Measurements from ENCODE around the gene NAT16.
"Not testable (repeated sequence)": the region's sequence is repeated elsewhere in the genome, so short reads cannot be mapped to it uniquely, and the experiment has no call there.

The NAT16 gene

GRCh38 chr7:101201695-101202602 lies 21.9 kb upstream of the NAT16 start:
- H3K4me1 ChIP-seq (ENCODE audit: control insufficient read depth, insufficient read depth, low read length): peaks cover 10% of the 10 kb centered on the region
- no peak overlapping the region for H3K27ac ChIP-seq (ENCODE audit: low read length)
- H3K36me3 ChIP-seq (ENCODE audit: control insufficient read depth in 2 of 2, insufficient read depth in 2 of 2, low read length in 2 of 2): peaks cover 0 to 6% of the 10 kb centered on the region in 2 donors
- peak overlapping the region in 1 of 2 donors; percentile 55 for H3K4me3 ChIP-seq (ENCODE audit: low read length in 2 of 2)
- no peaks in the 10 kb centered on the region for H3K9me3 ChIP-seq (ENCODE audit: control insufficient read depth in 2 of 2, low read length in 2 of 2)
- no peak overlapping the region for H3K9ac ChIP-seq (ENCODE audit: low read length in 2 of 2)
- peaks cover 23 to 33% of the 10 kb centered on the region in 2 donors for H3K27me3 ChIP-seq (ENCODE audit: control insufficient read depth in 1 of 2, insufficient read depth in 2 of 2, low read length in 2 of 2)

GRCh38 chr7:101200862-101201599 lies 20.9 kb upstream of the NAT16 start, which contains the start of gene MOGAT3:
Gene MOGAT3, minus strand, starts transcription at chr7:101201036. Its CDS starts 182 bp downstream, at chr7:101200854.
- Histone ChIP-seq H3K9ac (ENCODE audit: low read length in 2 of 2) (no peak within 1 kb of the TSS), H3K9me3 (ENCODE audit: control insufficient read depth in 2 of 2, low read length in 2 of 2) (no peaks in the 10 kb centered on the region), H3K36me3 (ENCODE audit: control insufficient read depth in 2 of 2, insufficient read depth in 2 of 2, low read length in 2 of 2) (peaks cover 0 to 1% of the 10 kb centered on the region in 2 donors), H3K27ac (ENCODE audit: low read length) (no peak within 1 kb of the TSS), H3K4me3 (ENCODE audit: low read length in 2 of 2) (peak within 1 kb of the TSS in 1 of 2 donors; percentile 55), H3K4me1 (ENCODE audit: control insufficient read depth, insufficient read depth, low read length) (peaks cover 10% of the 10 kb centered on the region), H3K27me3 (ENCODE audit: control insufficient read depth in 1 of 2, insufficient read depth in 2 of 2, low read length in 2 of 2) (peaks cover 25 to 34% of the 10 kb centered on the region in 2 donors)

GRCh38 chr7:101200504-101200861 lies 20.4 kb upstream of the NAT16 start:
- Histone ChIP-seq H3K9me3 (ENCODE audit: control insufficient read depth in 2 of 2, low read length in 2 of 2) (no peaks in the 10 kb centered on the region), H3K27me3 (ENCODE audit: control insufficient read depth in 1 of 2, insufficient read depth in 2 of 2, low read length in 2 of 2) (peaks cover 26 to 36% of the 10 kb centered on the region in 2 donors), H3K4me1 (ENCODE audit: control insufficient read depth, insufficient read depth, low read length) (peaks cover 10% of the 10 kb centered on the region), H3K27ac (ENCODE audit: low read length) (no peak overlapping the region), H3K36me3 (ENCODE audit: control insufficient read depth in 2 of 2, insufficient read depth in 2 of 2, low read length in 2 of 2) (no peaks in the 10 kb centered on the region), H3K9ac (ENCODE audit: low read length in 2 of 2) (no peak overlapping the region), H3K4me3 (ENCODE audit: low read length in 2 of 2) (no peak overlapping the region)

GRCh38 chr7:101199522-101199921 lies 19.4 kb upstream of the NAT16 start:
- H3K27ac ChIP-seq (ENCODE audit: low read length): not testable (repeated sequence)
- peaks cover 26 to 40% of the 10 kb centered on the region in 2 donors for H3K27me3 ChIP-seq (ENCODE audit: control insufficient read depth in 1 of 2, insufficient read depth in 2 of 2, low read length in 2 of 2)

GRCh38 chr7:101198476-101198875 lies 18.4 kb upstream of the NAT16 start:
- peaks cover 10% of the 10 kb centered on the region for H3K4me1 ChIP-seq (ENCODE audit: control insufficient read depth, insufficient read depth, low read length)
- H3K9me3 ChIP-seq (ENCODE audit: control insufficient read depth in 2 of 2, low read length in 2 of 2): no peaks in the 10 kb centered on the region
- no peak overlapping the region for H3K27ac ChIP-seq (ENCODE audit: low read length)
- no peak overlapping the region for H3K4me3 ChIP-seq (ENCODE audit: low read length in 2 of 2)
- no peaks in the 10 kb centered on the region for H3K36me3 ChIP-seq (ENCODE audit: control insufficient read depth in 2 of 2, insufficient read depth in 2 of 2, low read length in 2 of 2)
- H3K27me3 ChIP-seq (ENCODE audit: control insufficient read depth in 1 of 2, insufficient read depth in 2 of 2, low read length in 2 of 2): peaks cover 26 to 43% of the 10 kb centered on the region in 2 donors
- H3K9ac ChIP-seq (ENCODE audit: low read length in 2 of 2): no peak overlapping the region

More at GRCh38 chr7:101199522-101199921, 19.4 kb upstream of the NAT16 start:
- not testable (repeated sequence) for H3K9me3 ChIP-seq (ENCODE audit: control insufficient read depth in 2 of 2, low read length in 2 of 2); H3K36me3 ChIP-seq (ENCODE audit: control insufficient read depth in 2 of 2, insufficient read depth in 2 of 2, low read length in 2 of 2); H3K4me3 ChIP-seq (ENCODE audit: low read length in 2 of 2); H3K4me1 ChIP-seq (ENCODE audit: control insufficient read depth, insufficient read depth, low read length); H3K9ac ChIP-seq (ENCODE audit: low read length in 2 of 2)

GRCh38 chr7:101197991-101198390 lies 17.9 kb upstream of the NAT16 start:
- Histone ChIP-seq H3K9ac (ENCODE audit: low read length in 2 of 2) (no peak overlapping the region), H3K36me3 (ENCODE audit: control insufficient read depth in 2 of 2, insufficient read depth in 2 of 2, low read length in 2 of 2) (no peaks in the 10 kb centered on the region), H3K27me3 (ENCODE audit: control insufficient read depth in 1 of 2, insufficient read depth in 2 of 2, low read length in 2 of 2) (peaks cover 25 to 38% of the 10 kb centered on the region in 2 donors), H3K27ac (ENCODE audit: low read length) (no peak overlapping the region), H3K4me3 (ENCODE audit: low read length in 2 of 2) (no peak overlapping the region), H3K4me1 (ENCODE audit: control insufficient read depth, insufficient read depth, low read length) (peaks cover 10% of the 10 kb centered on the region), H3K9me3 (ENCODE audit: control insufficient read depth in 2 of 2, low read length in 2 of 2) (no peaks in the 10 kb centered on the region)

GRCh38 chr7:101195884-101196283 lies 15.8 kb upstream of the NAT16 start:
- Histone ChIP-seq H3K9ac (ENCODE audit: low read length in 2 of 2) (no peak overlapping the region), H3K27me3 (ENCODE audit: control insufficient read depth in 1 of 2, insufficient read depth in 2 of 2, low read length in 2 of 2) (peaks cover 10 to 25% of the 10 kb centered on the region in 2 donors), H3K4me1 (ENCODE audit: control insufficient read depth, insufficient read depth, low read length) (peaks cover 3% of the 10 kb centered on the region), H3K4me3 (ENCODE audit: low read length in 2 of 2) (no peak overlapping the region), H3K9me3 (ENCODE audit: control insufficient read depth in 2 of 2, low read length in 2 of 2) (no peaks in the 10 kb centered on the region), H3K27ac (ENCODE audit: low read length) (no peak overlapping the region), H3K36me3 (ENCODE audit: control insufficient read depth in 2 of 2, insufficient read depth in 2 of 2, low read length in 2 of 2) (no peaks in the 10 kb centered on the region)

- Histone ChIP-seq H3K4me1 (ENCODE audit: control insufficient read depth, insufficient read depth, low read length) (peaks cover 3% of the 10 kb centered on the region), H3K27me3 (ENCODE audit: control insufficient read depth in 1 of 2, insufficient read depth in 2 of 2, low read length in 2 of 2) (peaks cover 5 to 7% of the 10 kb centered on the region in 2 donors), H3K36me3 (ENCODE audit: control insufficient read depth in 2 of 2, insufficient read depth in 2 of 2, low read length in 2 of 2) (no peaks in the 10 kb centered on the region), H3K27ac (ENCODE audit: low read length) (no peak overlapping the region), H3K4me3 (ENCODE audit: low read length in 2 of 2) (no peak overlapping the region), H3K9me3 (ENCODE audit: control insufficient read depth in 2 of 2, low read length in 2 of 2) (no peaks in the 10 kb centered on the region), H3K9ac (ENCODE audit: low read length in 2 of 2) (no peak overlapping the region)
These were observed 9.0 kb upstream of the NAT16 start for GRCh38 chr7:101189109-101189508.

GRCh38 chr7:101186844-101187428 lies 6.8 kb upstream of the NAT16 start:
- H3K36me3 ChIP-seq (ENCODE audit: control insufficient read depth in 2 of 2, insufficient read depth in 2 of 2, low read length in 2 of 2): no peaks in the 10 kb centered on the region
- H3K9ac ChIP-seq (ENCODE audit: low read length in 2 of 2): no peak overlapping the region
- H3K4me1 ChIP-seq (ENCODE audit: control insufficient read depth, insufficient read depth, low read length): no peaks in the 10 kb centered on the region
- H3K9me3 ChIP-seq (ENCODE audit: control insufficient read depth in 2 of 2, low read length in 2 of 2): no peaks in the 10 kb centered on the region
- H3K27me3 ChIP-seq (ENCODE audit: control insufficient read depth in 1 of 2, insufficient read depth in 2 of 2, low read length in 2 of 2): peaks cover 9 to 12% of the 10 kb centered on the region in 2 donors
- H3K4me3 ChIP-seq (ENCODE audit: low read length in 2 of 2): no peak overlapping the region
- H3K27ac ChIP-seq (ENCODE audit: low read length): no peak overlapping the region

GRCh38 chr7:101186194-101186593 lies 6.1 kb upstream of the NAT16 start:
- Histone ChIP-seq H3K4me1 (ENCODE audit: control insufficient read depth, insufficient read depth, low read length) (no peaks in the 10 kb centered on the region), H3K4me3 (ENCODE audit: low read length in 2 of 2) (no peak overlapping the region), H3K36me3 (ENCODE audit: control insufficient read depth in 2 of 2, insufficient read depth in 2 of 2, low read length in 2 of 2) (no peaks in the 10 kb centered on the region), H3K27me3 (ENCODE audit: control insufficient read depth in 1 of 2, insufficient read depth in 2 of 2, low read length in 2 of 2) (peaks cover 10 to 13% of the 10 kb centered on the region in 2 donors), H3K27ac (ENCODE audit: low read length) (no peak overlapping the region), H3K9ac (ENCODE audit: low read length in 2 of 2) (no peak overlapping the region), H3K9me3 (ENCODE audit: control insufficient read depth in 2 of 2, low read length in 2 of 2) (no peaks in the 10 kb centered on the region)

All from stomach smooth muscle (tissue), 2 donors.